Mucosa of descending colon (tissue), 3 donors: ENCODE measurements around the gene DHRS12. TPM values are rescaled to one million over a fixed set of nuclear protein-coding genes. Genes with fewer than 3 reads are reported as not detected.

ENCODE experiments used
- ATAC-seq: fragments of 200-7000 bp; cut with Tn5 transposase; one replicate; pipeline ENCODE4 v1.9.1; 2020; ENCODE audit warnings: mild to moderate bottlenecking, moderate library complexity
- DNase-seq, 3 donors: peaks; one replicate each; pipeline ENCODE4 v3.0.0-alpha.2; 2020
- H3K36me3 ChIP-seq: fragments of 200-600 bp; one replicate; pipeline ENCODE4 v1.8.0; 2021; ENCODE audit warnings: low read depth, mild to moderate bottlenecking
- H3K4me1 ChIP-seq: fragments of 200-600 bp; one replicate; pipeline ENCODE4 v1.8.0; 2021; ENCODE audit warnings: low read depth, mild to moderate bottlenecking
- H3K4me3 ChIP-seq: fragments of 200-600 bp; one replicate; pipeline ENCODE4 v1.8.0; 2021; ENCODE audit warnings: mild to moderate bottlenecking
- H3K9me3 ChIP-seq: fragments of 200-600 bp; one replicate; pipeline ENCODE4 v1.8.0; 2021; ENCODE audit warnings: mild to moderate bottlenecking
- CTCF ChIP-seq: fragments of 200-600 bp; IDR thresholded peaks from one replicate; pipeline ENCODE4 v1.8.0; 2022; ENCODE audit warnings: antibody characterized with exemption, mild to moderate bottlenecking
- intact Hi-C, 2 donors: fragments of 100-400 bp; cut with DNase I in 1 of 2; cut with micrococcal nuclease in 1 of 2; formaldehyde crosslinking; loops; one replicate each; pipeline versions ENCODE4 v1.11.0 to v1.11.1; 2022; cut with DNase I, micrococcal nuclease
- total RNA-seq, 3 donors: library from RNA; stranded (reverse); fragmentation: NEBNext Ultra II Directional in 2 of 3; extraction: Animal tissue kit (Norgen Biotek cat#: 25700) in 2 of 3; gene quantifications; one replicate each; pipeline versions ENCODE4 v1.2.1 to v1.2.4, GENCODE V29; 2021 to 2023
- donor health status: DM: no; HTN: no; CAD: no; lungs with moderate emphysema.
- donor health status: DM: no; HTN: no; CAD: no.
- donor health status: DM: no; HTN: yes; CAD: no.

DHRS12 gene
- total RNA-seq, 3 donors from 2014 or later: 11.8 to 15.1 (median 14.1) TPM

GRCh38 chr13:51822106-51822815 is 18.3 kb upstream of the DHRS12 start:
- Histone ChIP-seq H3K4me3 (no peak overlapping the region), H3K36me3 (no peaks in the 10 kb centered on the region), H3K4me1 (no peaks in the 10 kb centered on the region), H3K9me3 (no peaks in the 10 kb centered on the region)
- intact Hi-C loops: no loop called here
- no peak for TF ChIP-seq CTCF
- DNase-seq (no peak), ATAC-seq (no peak)

GRCh38 chr13:51821606-51822005 is 17.6 kb upstream of the DHRS12 start:
- no peak for TF ChIP-seq CTCF
- intact Hi-C loops: no loop called here
- peak; percentile 45 for ATAC-seq
- no peak for DNase-seq
- Histone ChIP-seq H3K36me3 (no peaks in the 10 kb centered on the region), H3K9me3 (no peaks in the 10 kb centered on the region), H3K4me1 (no peaks in the 10 kb centered on the region), H3K4me3 (no peak overlapping the region)

- DNase-seq: no peak
- TF ChIP-seq CTCF: no peak
- ATAC-seq: no peak
Observed at GRCh38 chr13:51820016-51820597, 16.1 kb upstream of the DHRS12 start.

GRCh38 chr13:51819544-51819943 is 15.6 kb upstream of the DHRS12 start:
- no peak for TF ChIP-seq CTCF
- H3K4me3 ChIP-seq: no peak overlapping the region
- no peaks in the 10 kb centered on the region for H3K36me3 ChIP-seq
- H3K9me3 ChIP-seq: no peaks in the 10 kb centered on the region
- ATAC-seq (no peak), DNase-seq (no peak)
- no peaks in the 10 kb centered on the region for H3K4me1 ChIP-seq
- intact Hi-C loops: loop anchor here (10.0 kb wide), 1 partner anchor 305 kb away; the partner anchor contains the start of gene NEK5 (in 2 of the 2)

More at GRCh38 chr13:51820016-51820597, 16.1 kb upstream of the DHRS12 start:
- no peaks in the 10 kb centered on the region for H3K9me3 ChIP-seq
- H3K4me3 ChIP-seq: no peak overlapping the region
- H3K4me1 ChIP-seq: no peaks in the 10 kb centered on the region
- intact Hi-C loops: no loop called here
- H3K36me3 ChIP-seq: no peaks in the 10 kb centered on the region

GRCh38 chr13:51818781-51819511 is 15.0 kb upstream of the DHRS12 start:
- H3K9me3 ChIP-seq: no peaks in the 10 kb centered on the region
- no peak for TF ChIP-seq CTCF
- no peaks in the 10 kb centered on the region for H3K36me3 ChIP-seq
- no peak for ATAC-seq
- no peak overlapping the region for H3K4me3 ChIP-seq
- no peak for DNase-seq
- no peaks in the 10 kb centered on the region for H3K4me1 ChIP-seq
- intact Hi-C loops: loop anchor here (10.0 kb wide), 1 partner anchor 306 kb away; the partner anchor contains the start of gene NEK5 (in 2 of the 2)
